Vagina (tissue), 2 donors: ENCODE results near the gene RAB3IL1. TPM values are rescaled to one million over a fixed set of nuclear protein-coding genes. Genes with fewer than 3 reads are reported as not detected.

Source experiments
- DNase-seq, 2 donors: peaks; one replicate each; pipeline ENCODE4 v3.0.0-alpha.2; 2017; ENCODE audit errors: extremely low spot score in 2 of 2
- H3K27ac ChIP-seq: fragments of 200-600 bp; sonication (generic); one replicate; pipeline ENCODE4 v1.5.1; 2019
- H3K27me3 ChIP-seq: fragments of 200-600 bp; sonication (generic); one replicate; pipeline ENCODE4 v1.5.1; 2019
- H3K36me3 ChIP-seq, 2 donors: fragments of 200-600 bp; sonication (generic); one replicate each; pipeline ENCODE4 v1.5.1; 2017 to 2019
- H3K4me1 ChIP-seq: fragments of 200-600 bp; sonication (generic); one replicate; pipeline ENCODE4 v1.5.1; 2019
- H3K4me3 ChIP-seq, 2 donors: fragments of 200-600 bp; sonication (generic); 1 replicate in 1 of 2; 2 replicates in 1 of 2; pipeline ENCODE4 v1.5.1; 2016 to 2019
- H3K9me3 ChIP-seq: fragments of 200-600 bp; sonication (generic); one replicate; pipeline ENCODE4 v1.5.1; 2019
- POLR2A ChIP-seq, 2 donors: fragments of 450-650 bp; IDR thresholded peaks; one replicate each; pipeline ENCODE4 v1.6.1; 2017; ENCODE audit warnings: antibody characterized with exemption in 2 of 2, mild to moderate bottlenecking in 2 of 2, moderate library complexity in 2 of 2
- POLR2AphosphoS5 ChIP-seq, 2 donors: sonication (generic); formaldehyde crosslinking; IDR thresholded peaks; one replicate each; pipeline ENCODE4 v1.9.0; 2017; ENCODE audit warnings: antibody characterized with exemption in 2 of 2, mild to moderate bottlenecking in 2 of 2, low read depth in 1 of 2; ENCODE audit not compliant: insufficient read depth in 1 of 2
- intact Hi-C: fragments of 100-400 bp; cut with DNase I; formaldehyde crosslinking; loops from one replicate; pipeline ENCODE4 v1.15.1; 2023
- total RNA-seq: library from RNA; depleted of rRNA; stranded (reverse); fragments of >200 nt; gene quantifications from one replicate; pipeline ENCODE4 v1.2.3, GENCODE V29; 2016
- TF ChIP-seq, protein P1 (sequence below), 3 experiments: fragments of 450-650 bp in 2 of 3; fragments of 200-600 bp in 1 of 3; sonication (generic) in 1 of 3; IDR thresholded peaks; one replicate each; pipeline ENCODE4 v1.5.1; 2017 to 2019; ENCODE audit warnings: antibody characterized with exemption in 3 of 3, mild to moderate bottlenecking in 2 of 3, moderate library complexity in 2 of 3

RAB3IL1 gene
- total RNA-seq, 1 donor from 2014 or later: 32.2 TPM

DNA sequence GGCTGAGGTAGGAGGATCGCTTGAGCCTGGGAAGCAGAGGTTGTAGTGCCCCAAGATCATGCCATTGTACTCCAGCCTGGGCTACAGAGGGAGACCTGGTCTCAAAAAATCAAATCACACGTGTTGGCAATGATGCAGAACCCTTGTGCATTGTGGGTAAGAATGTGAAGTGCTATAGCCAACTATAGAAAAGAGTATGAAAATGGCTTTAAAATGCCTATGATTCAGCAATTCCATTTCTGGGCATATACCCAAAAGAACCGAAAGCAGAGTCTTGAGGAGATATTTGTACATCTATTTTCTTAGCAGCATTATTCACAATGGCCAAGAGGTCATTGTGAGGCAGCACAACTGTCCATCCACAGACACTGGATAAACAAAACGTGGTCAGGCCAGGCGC, 23.4 kb downstream of the RAB3IL1 start:
- Histone ChIP-seq H3K9me3 (no peaks in the 10 kb centered on the region), H3K4me3 (no peak overlapping the region), H3K27ac (peak overlapping the region; percentile 13), H3K4me1 (peaks cover 28% of the 10 kb centered on the region), H3K36me3 (no peaks in the 10 kb centered on the region), H3K27me3 (no peaks in the 10 kb centered on the region)
- no peak for DNase-seq
- TF ChIP-seq POLR2A (IDR thresholded peaks at IDR 0.05): no peak
- TF ChIP-seq, protein P1, sequence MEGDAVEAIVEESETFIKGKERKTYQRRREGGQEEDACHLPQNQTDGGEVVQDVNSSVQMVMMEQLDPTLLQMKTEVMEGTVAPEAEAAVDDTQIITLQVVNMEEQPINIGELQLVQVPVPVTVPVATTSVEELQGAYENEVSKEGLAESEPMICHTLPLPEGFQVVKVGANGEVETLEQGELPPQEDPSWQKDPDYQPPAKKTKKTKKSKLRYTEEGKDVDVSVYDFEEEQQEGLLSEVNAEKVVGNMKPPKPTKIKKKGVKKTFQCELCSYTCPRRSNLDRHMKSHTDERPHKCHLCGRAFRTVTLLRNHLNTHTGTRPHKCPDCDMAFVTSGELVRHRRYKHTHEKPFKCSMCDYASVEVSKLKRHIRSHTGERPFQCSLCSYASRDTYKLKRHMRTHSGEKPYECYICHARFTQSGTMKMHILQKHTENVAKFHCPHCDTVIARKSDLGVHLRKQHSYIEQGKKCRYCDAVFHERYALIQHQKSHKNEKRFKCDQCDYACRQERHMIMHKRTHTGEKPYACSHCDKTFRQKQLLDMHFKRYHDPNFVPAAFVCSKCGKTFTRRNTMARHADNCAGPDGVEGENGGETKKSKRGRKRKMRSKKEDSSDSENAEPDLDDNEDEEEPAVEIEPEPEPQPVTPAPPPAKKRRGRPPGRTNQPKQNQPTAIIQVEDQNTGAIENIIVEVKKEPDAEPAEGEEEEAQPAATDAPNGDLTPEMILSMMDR (IDR thresholded peaks at IDR 0.05): no peak
- TF ChIP-seq POLR2AphosphoS5 (IDR thresholded peaks at IDR 0.05; ENCODE audit: insufficient read depth in 1 of 2, low read depth in 1 of 2): no peak
- intact Hi-C loops: loop anchor here (5.0 to 10.0 kb wide), 3 partner anchors 77 to 221 kb away; partner anchors contain the start of genes FADS1, FEN1 and TMEM258

DNA sequence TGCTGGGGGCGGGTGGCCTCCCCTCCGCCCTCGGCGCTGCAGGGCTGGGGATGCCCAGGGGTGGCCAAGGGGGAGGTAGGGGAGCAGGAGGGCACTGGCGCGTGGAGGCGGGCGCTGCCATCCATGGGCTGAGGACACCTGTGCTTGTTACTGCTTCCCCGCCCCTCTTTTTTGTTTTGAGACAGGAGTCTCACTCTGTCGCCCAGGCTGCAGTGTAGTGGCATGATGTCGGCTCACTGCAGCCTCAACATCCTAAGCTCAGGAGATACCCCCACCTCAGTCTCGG, 25.3 kb downstream of the RAB3IL1 start:
- H3K27ac ChIP-seq: peak overlapping the region; percentile 89
- H3K27me3 ChIP-seq: no peaks in the 10 kb centered on the region

DNA sequence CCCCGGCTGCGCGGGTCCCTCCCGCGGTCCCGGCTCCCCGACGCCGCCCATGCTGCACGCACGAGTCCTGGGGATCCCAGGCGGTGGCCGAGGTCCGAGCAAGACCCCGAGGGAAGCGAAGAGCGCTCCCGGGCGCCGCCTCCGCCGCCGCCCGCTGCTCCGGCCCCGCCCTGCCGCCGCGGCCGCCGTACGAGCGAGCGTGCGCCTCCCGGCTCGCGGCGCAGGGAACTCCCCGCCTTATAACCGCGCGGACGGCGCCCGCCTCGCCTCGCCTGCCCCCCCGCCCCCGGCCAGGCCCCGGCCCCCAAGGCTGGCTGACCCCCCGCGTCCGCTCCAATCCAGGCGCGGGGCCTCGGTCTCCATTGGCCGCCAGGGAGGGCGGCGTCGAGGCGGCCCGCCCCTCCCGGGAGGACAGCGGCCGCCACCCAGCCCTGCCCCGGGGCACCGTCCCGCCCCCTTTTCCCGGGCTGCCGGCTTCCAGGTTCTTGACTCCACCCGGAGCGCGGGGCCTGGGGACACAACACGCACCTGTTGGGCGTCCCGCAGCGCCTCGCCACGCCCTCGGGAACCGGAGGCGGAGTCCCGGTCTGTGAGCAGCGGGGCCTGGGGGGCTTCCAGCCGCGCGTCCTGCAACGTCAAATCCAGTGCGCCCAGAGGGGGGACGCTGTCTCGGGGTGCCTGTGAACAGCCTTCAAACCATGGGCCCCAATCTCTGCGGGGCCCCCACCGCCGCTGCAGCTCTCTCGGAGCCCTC, 25.9 kb downstream of the RAB3IL1 start, which contains the start of gene FADS3:
TSS of gene FADS3 (minus strand) at position 215 of the 754 bp plus-strand sequence. CDS start at position 51, 164 bp downstream.
- Histone ChIP-seq H3K27me3 (no peaks in the 10 kb centered on the region), H3K36me3 (no peaks in the 10 kb centered on the region), H3K4me3 (peak within 1 kb of the TSS; percentile 70 to 78), H3K9me3 (no peaks in the 10 kb centered on the region), H3K27ac (peak within 1 kb of the TSS; percentile 89), H3K4me1 (peaks cover 25% of the 10 kb centered on the region)
- no peak for DNase-seq
- TF ChIP-seq, protein P1 (IDR thresholded peaks at IDR 0.05): no peak
- TF ChIP-seq POLR2AphosphoS5 (IDR thresholded peaks at IDR 0.05; ENCODE audit: insufficient read depth in 1 of 2, low read depth in 1 of 2) (peak in 1 of 2 donors; percentile 45), POLR2A (IDR thresholded peaks at IDR 0.05) (peak in 1 of 2 donors; percentile 36)
- intact Hi-C loops: loop anchor here (5.0 to 10.0 kb wide), 3 partner anchors 74 to 223 kb away; partner anchors contain the start of genes FADS1, FEN1 and TMEM258

More for the DNA sequence above, 25.3 kb downstream of the RAB3IL1 start:
- TF ChIP-seq, protein P1 (IDR thresholded peaks at IDR 0.05): no peak
- no peak for TF ChIP-seq POLR2AphosphoS5 (IDR thresholded peaks at IDR 0.05; ENCODE audit: insufficient read depth in 1 of 2, low read depth in 1 of 2)
- TF ChIP-seq POLR2A (IDR thresholded peaks at IDR 0.05): no peak
- DNase-seq: no peak
- Histone ChIP-seq H3K4me1 (peaks cover 25% of the 10 kb centered on the region), H3K9me3 (no peaks in the 10 kb centered on the region), H3K4me3 (peak overlapping the region; percentile 70 to 78), H3K36me3 (no peaks in the 10 kb centered on the region)
- intact Hi-C loops: loop anchor here (5.0 to 10.0 kb wide), 3 partner anchors 75 to 223 kb away; partner anchors contain the start of genes FADS1, FEN1 and TMEM258

DNA sequence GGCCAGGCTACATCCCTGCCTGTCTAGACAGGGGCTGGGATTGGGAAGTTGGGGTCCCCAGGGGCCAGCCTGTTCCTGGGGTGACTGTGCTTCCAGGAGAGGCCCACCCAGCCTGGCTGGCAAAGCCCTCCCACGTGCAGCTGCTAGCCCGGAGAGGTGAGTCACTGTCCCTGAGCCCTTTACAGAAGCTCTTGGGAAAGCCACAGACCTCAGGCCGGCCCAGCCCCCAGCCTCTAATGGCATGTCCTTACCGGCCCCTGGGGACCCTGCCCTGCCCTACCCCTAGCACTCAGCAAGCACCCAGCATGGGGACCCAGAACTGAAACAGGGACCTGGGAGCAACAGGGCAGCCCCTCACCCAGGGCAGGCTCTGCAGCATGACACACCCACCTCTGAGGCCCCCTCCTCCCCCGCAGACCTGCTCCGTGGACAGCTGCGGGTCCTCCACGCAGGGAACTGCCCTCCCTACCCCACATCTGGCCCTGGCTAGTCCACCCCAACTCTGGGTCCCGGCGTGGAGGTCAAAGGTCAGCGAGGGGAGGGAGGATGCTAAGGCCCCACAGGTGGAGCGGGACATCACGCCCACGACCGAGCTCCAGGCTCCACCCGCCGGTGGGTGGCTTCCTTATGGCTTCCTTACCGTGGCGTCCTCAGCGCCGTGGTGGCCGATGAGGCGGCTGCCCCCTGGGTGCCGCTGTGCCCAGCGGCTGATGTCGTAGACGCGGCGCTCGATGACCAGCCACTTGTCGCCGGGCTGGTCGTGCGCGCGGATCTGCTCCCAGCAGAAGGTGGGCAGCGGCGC, 26.6 kb downstream of the RAB3IL1 start:
- H3K4me1 ChIP-seq: peaks cover 25% of the 10 kb centered on the region
- TF ChIP-seq POLR2AphosphoS5 (IDR thresholded peaks at IDR 0.05; ENCODE audit: insufficient read depth in 1 of 2, low read depth in 1 of 2) (peak in 1 of 2 donors; percentile 36), POLR2A (IDR thresholded peaks at IDR 0.05) (no peak)
- intact Hi-C loops: loop anchor here (5.0 to 10.0 kb wide), 3 partner anchors 73 to 224 kb away; partner anchors contain the start of genes FADS1, FEN1 and TMEM258
- no peaks in the 10 kb centered on the region for H3K36me3 ChIP-seq
- peak overlapping the region; percentile 89 for H3K27ac ChIP-seq
- DNase-seq: no peak
- H3K4me3 ChIP-seq: peak overlapping the region; percentile 70 to 78
- no peaks in the 10 kb centered on the region for H3K9me3 ChIP-seq
- H3K27me3 ChIP-seq: no peaks in the 10 kb centered on the region

DNA sequence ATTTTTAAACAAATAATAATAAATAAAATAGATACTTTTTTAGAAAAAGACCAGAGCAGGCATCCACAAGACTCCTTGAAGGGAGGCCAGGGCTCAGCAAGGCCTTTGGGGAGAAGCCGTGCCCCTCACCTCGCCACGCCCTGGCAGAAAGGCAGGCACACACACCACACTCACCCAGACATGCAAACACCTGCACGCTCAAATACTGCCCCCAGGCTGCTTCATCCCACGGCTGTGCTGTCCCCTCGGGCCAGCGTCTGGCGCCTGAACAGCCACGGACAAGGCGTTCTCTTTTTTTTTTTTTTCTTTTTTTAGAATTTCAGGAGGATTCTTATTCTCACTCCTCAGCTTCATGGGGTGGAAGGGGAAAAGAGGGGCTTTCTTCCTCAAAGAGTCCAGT, 27.5 kb downstream of the RAB3IL1 start:
- Histone ChIP-seq H3K27ac (peak overlapping the region; percentile 28), H3K27me3 (no peaks in the 10 kb centered on the region), H3K36me3 (no peaks in the 10 kb centered on the region), H3K9me3 (no peaks in the 10 kb centered on the region), H3K4me1 (peaks cover 25% of the 10 kb centered on the region), H3K4me3 (peak overlapping the region in 1 of 2 donors; percentile 70)
- intact Hi-C loops: loop anchor here (5.0 to 10.0 kb wide), 3 partner anchors 73 to 225 kb away; partner anchors contain the start of genes FADS1, FEN1 and TMEM258
- DNase-seq: no peak
- TF ChIP-seq POLR2A (IDR thresholded peaks at IDR 0.05): no peak
- no peak for TF ChIP-seq POLR2AphosphoS5 (IDR thresholded peaks at IDR 0.05; ENCODE audit: insufficient read depth in 1 of 2, low read depth in 1 of 2)
- TF ChIP-seq, protein P1 (IDR thresholded peaks at IDR 0.05): no peak
